ENCODE results near the gene JKAMP. TPM values are rescaled to one million over a fixed set of nuclear protein-coding genes. Genes with fewer than 3 reads are reported as not detected.
A peak's percentile ranks its signal among the peaks of the same experiment; 100 is the strongest.

Gene JKAMP
- total RNA-seq, 2 donors from 2014 or later = 24.7 to 38.2 TPM

- H3K4me1 Mint-ChIP-seq (ENCODE audit: low read depth in 2 of 2) = peaks cover 21 to 31% of the 10 kb centered on the region in 2 donors
- no peak overlapping the region for H3K4me3 Mint-ChIP-seq
- ATAC-seq (no peak), DNase-seq (ENCODE audit: low spot score) (no peak)
- no peaks in the 10 kb centered on the region for H3K27me3 Mint-ChIP-seq
- H3K9me3 Mint-ChIP-seq = no peaks in the 10 kb centered on the region
- peaks cover 43% of the 10 kb centered on the region for H3K36me3 Mint-ChIP-seq
- no peak overlapping the region for H3K27ac Mint-ChIP-seq
Observed at GRCh38 chr14:59490756-59491155, 6.4 kb downstream of the JKAMP start.

- peaks cover 19 to 27% of the 10 kb centered on the region in 2 donors for H3K4me1 Mint-ChIP-seq (ENCODE audit: low read depth in 2 of 2)
- no peaks in the 10 kb centered on the region for H3K9me3 Mint-ChIP-seq
- peaks cover 48% of the 10 kb centered on the region for H3K36me3 Mint-ChIP-seq
- H3K27me3 Mint-ChIP-seq = no peaks in the 10 kb centered on the region
- DNase-seq (ENCODE audit: low spot score) (no peak), ATAC-seq (no peak)
- no peak overlapping the region for H3K4me3 Mint-ChIP-seq
- no peak overlapping the region for H3K27ac Mint-ChIP-seq
Observed at GRCh38 chr14:59492384-59492783, 8.1 kb downstream of the JKAMP start.

- Mint-ChIP-seq H3K4me1 (ENCODE audit: low read depth in 2 of 2) (no peaks in the 10 kb centered on the region), H3K4me3 (no peak overlapping the region), H3K36me3 (peaks cover 13% of the 10 kb centered on the region), H3K27ac (no peak overlapping the region), H3K27me3 (no peaks in the 10 kb centered on the region), H3K9me3 (no peaks in the 10 kb centered on the region)
- ATAC-seq = no peak
- DNase-seq (ENCODE audit: low spot score) = no peak
Observed at GRCh38 chr14:59500732-59501131, 16.4 kb downstream of the JKAMP start.

- ATAC-seq (no peak), DNase-seq (ENCODE audit: low spot score) (no peak)
Observed at GRCh38 chr14:59503256-59503655, 18.9 kb downstream of the JKAMP start.

GRCh38 chr14:59507063-59507751 is 22.9 kb downstream of the JKAMP start:
- Mint-ChIP-seq H3K4me3 (no peak overlapping the region), H3K9me3 (no peaks in the 10 kb centered on the region), H3K27me3 (peaks cover 0 to 4% of the 10 kb centered on the region in 2 donors), H3K27ac (no peak overlapping the region), H3K36me3 (peaks cover 6% of the 10 kb centered on the region), H3K4me1 (ENCODE audit: low read depth in 2 of 2) (no peaks in the 10 kb centered on the region)
- DNase-seq (ENCODE audit: low spot score) (no peak), ATAC-seq (peak; percentile 66 to 70)

More at GRCh38 chr14:59503256-59503655, 18.9 kb downstream of the JKAMP start:
- H3K9me3 Mint-ChIP-seq = no peaks in the 10 kb centered on the region
- peaks cover 6% of the 10 kb centered on the region for H3K36me3 Mint-ChIP-seq
- no peaks in the 10 kb centered on the region for H3K4me1 Mint-ChIP-seq (ENCODE audit: low read depth in 2 of 2)
- no peaks in the 10 kb centered on the region for H3K27me3 Mint-ChIP-seq
- H3K4me3 Mint-ChIP-seq = no peak overlapping the region
- H3K27ac Mint-ChIP-seq = no peak overlapping the region

GRCh38 chr14:59507752-59508103 is 23.4 kb downstream of the JKAMP start:
- Mint-ChIP-seq H3K27me3 (peaks cover 0 to 4% of the 10 kb centered on the region in 2 donors), H3K4me1 (ENCODE audit: low read depth in 2 of 2) (no peaks in the 10 kb centered on the region), H3K4me3 (no peak overlapping the region), H3K9me3 (no peaks in the 10 kb centered on the region), H3K36me3 (peaks cover 6% of the 10 kb centered on the region), H3K27ac (no peak overlapping the region)
- ATAC-seq (no peak), DNase-seq (ENCODE audit: low spot score) (no peak)

- Mint-ChIP-seq H3K36me3 (peaks cover 2% of the 10 kb centered on the region), H3K27ac (no peak overlapping the region), H3K9me3 (no peaks in the 10 kb centered on the region), H3K27me3 (peaks cover 2 to 7% of the 10 kb centered on the region in 2 donors), H3K4me1 (ENCODE audit: low read depth in 2 of 2) (no peaks in the 10 kb centered on the region), H3K4me3 (no peak overlapping the region)
- DNase-seq (ENCODE audit: low spot score) = no peak
- no peak for ATAC-seq
Observed at GRCh38 chr14:59509101-59509500, 24.8 kb downstream of the JKAMP start.

- H3K27me3 Mint-ChIP-seq = peaks cover 7 to 9% of the 10 kb centered on the region in 2 donors
- DNase-seq (ENCODE audit: low spot score) (no peak), ATAC-seq (no peak)
- no peak overlapping the region for H3K4me3 Mint-ChIP-seq
- H3K4me1 Mint-ChIP-seq (ENCODE audit: low read depth in 2 of 2) = no peaks in the 10 kb centered on the region
- H3K9me3 Mint-ChIP-seq = no peaks in the 10 kb centered on the region
- no peak overlapping the region for H3K27ac Mint-ChIP-seq
- H3K36me3 Mint-ChIP-seq = no peaks in the 10 kb centered on the region
Observed at GRCh38 chr14:59510001-59510400, 25.7 kb downstream of the JKAMP start.

GRCh38 chr14:59510966-59511365 is 26.6 kb downstream of the JKAMP start:
- Mint-ChIP-seq H3K9me3 (no peaks in the 10 kb centered on the region), H3K27me3 (peaks cover 12% of the 10 kb centered on the region in 2 donors)
- no peak for ATAC-seq

GRCh38 chr14:59511916-59512575 is 27.7 kb downstream of the JKAMP start:
- ATAC-seq (no peak), DNase-seq (ENCODE audit: low spot score) (no peak)
- H3K27me3 Mint-ChIP-seq = peaks cover 15 to 17% of the 10 kb centered on the region in 2 donors
- no peak overlapping the region for H3K27ac Mint-ChIP-seq
- H3K9me3 Mint-ChIP-seq = no peaks in the 10 kb centered on the region
- no peak overlapping the region for H3K4me3 Mint-ChIP-seq
- H3K4me1 Mint-ChIP-seq (ENCODE audit: low read depth in 2 of 2) = no peaks in the 10 kb centered on the region
- no peaks in the 10 kb centered on the region for H3K36me3 Mint-ChIP-seq

More at GRCh38 chr14:59510966-59511365, 26.6 kb downstream of the JKAMP start:
- H3K4me3 Mint-ChIP-seq = no peak overlapping the region
- no peak overlapping the region for H3K27ac Mint-ChIP-seq
- DNase-seq (ENCODE audit: low spot score) = no peak
- no peaks in the 10 kb centered on the region for H3K36me3 Mint-ChIP-seq
- no peaks in the 10 kb centered on the region for H3K4me1 Mint-ChIP-seq (ENCODE audit: low read depth in 2 of 2)

- Mint-ChIP-seq H3K27ac (no peak overlapping the region), H3K27me3 (peaks cover 10 to 22% of the 10 kb centered on the region in 2 donors), H3K4me3 (no peak overlapping the region), H3K36me3 (no peaks in the 10 kb centered on the region), H3K4me1 (ENCODE audit: low read depth in 2 of 2) (no peaks in the 10 kb centered on the region), H3K9me3 (no peaks in the 10 kb centered on the region)
- no peak for ATAC-seq
- DNase-seq (ENCODE audit: low spot score) = no peak
Observed at GRCh38 chr14:59520224-59520623, 35.9 kb downstream of the JKAMP start.

GRCh38 chr14:59529189-59529588 is 44.9 kb downstream of the JKAMP start:
- Mint-ChIP-seq H3K4me3 (no peak overlapping the region), H3K27ac (no peak overlapping the region), H3K36me3 (peaks cover 4% of the 10 kb centered on the region), H3K4me1 (ENCODE audit: low read depth in 2 of 2) (no peaks in the 10 kb centered on the region), H3K9me3 (no peaks in the 10 kb centered on the region), H3K27me3 (peaks cover 16 to 45% of the 10 kb centered on the region in 2 donors)
- DNase-seq (ENCODE audit: low spot score) = no peak
- ATAC-seq = no peak

GRCh38 chr14:59530349-59530748 is 46.0 kb downstream of the JKAMP start:
- ATAC-seq = no peak
- Mint-ChIP-seq H3K9me3 (no peaks in the 10 kb centered on the region), H3K4me1 (ENCODE audit: low read depth in 2 of 2) (no peaks in the 10 kb centered on the region)

GRCh38 chr14:59532419-59532818 is 48.1 kb downstream of the JKAMP start:
- Mint-ChIP-seq H3K4me1 (ENCODE audit: low read depth in 2 of 2) (no peaks in the 10 kb centered on the region), H3K36me3 (peaks cover 4% of the 10 kb centered on the region), H3K27me3 (peaks cover 19 to 41% of the 10 kb centered on the region in 2 donors), H3K9me3 (no peaks in the 10 kb centered on the region), H3K4me3 (no peak overlapping the region), H3K27ac (no peak overlapping the region)
- DNase-seq (ENCODE audit: low spot score) (no peak), ATAC-seq (no peak)

More at GRCh38 chr14:59530349-59530748, 46.0 kb downstream of the JKAMP start:
- Mint-ChIP-seq H3K27me3 (peaks cover 14 to 37% of the 10 kb centered on the region in 2 donors), H3K4me3 (no peak overlapping the region), H3K36me3 (peaks cover 4% of the 10 kb centered on the region), H3K27ac (no peak overlapping the region)
- DNase-seq (ENCODE audit: low spot score) = no peak

Measured in natural killer cell treated with Interleukin-12 subunit alpha and Interleukin-12 subunit beta and Interleukin-15 and Interleukin-18, amount 100 ng/mL, for 72 hours (primary cell).